IPS DF 19.7 (cell line): ENCODE results near the gene TSPAN5.

Experiments used
- DNase-seq: peaks from one replicate; pipeline ENCODE4 v3.0.0-alpha.2; 2013; ENCODE audit warnings: low read depth, low spot score

The TSPAN5 gene

DNA sequence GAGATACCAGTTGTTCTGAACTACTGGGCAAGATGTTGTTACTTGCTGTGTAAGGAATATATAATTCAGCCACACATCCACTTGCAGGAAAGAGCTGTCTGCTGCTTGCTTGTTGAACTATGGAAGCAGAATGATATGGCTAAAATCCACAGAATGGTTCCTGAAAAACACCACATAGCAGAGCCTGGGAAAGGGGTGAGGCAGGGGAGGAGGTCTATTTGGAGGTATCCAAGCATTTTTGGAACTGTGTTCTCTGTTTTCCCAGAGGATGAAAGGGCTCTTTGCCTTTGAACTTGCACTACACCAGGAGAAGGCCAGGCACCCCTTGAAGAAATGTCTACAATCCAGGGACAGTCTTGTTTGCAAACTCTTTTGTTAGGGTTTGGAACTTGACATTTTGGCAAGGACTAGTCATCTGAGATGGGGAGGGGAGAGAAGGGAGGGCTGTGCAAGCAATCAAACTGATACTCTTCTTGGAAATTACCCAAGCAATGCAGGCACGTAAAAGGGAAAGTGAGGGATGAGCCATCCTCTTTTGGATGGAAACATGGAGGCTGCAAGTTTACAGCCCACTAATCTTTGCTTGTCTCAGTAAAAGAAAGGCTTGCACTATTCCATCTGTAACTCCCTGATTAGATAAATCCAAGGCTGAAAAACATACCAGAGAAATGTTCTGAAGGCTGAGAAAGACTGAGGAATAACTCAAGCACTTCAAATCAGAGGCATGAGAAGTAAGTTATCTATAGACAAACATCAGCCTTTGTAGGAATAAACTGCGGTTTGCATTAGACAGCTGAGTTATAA is 141.0 kb downstream of the TSPAN5 start:
- DNase-seq, result no peak

DNA sequence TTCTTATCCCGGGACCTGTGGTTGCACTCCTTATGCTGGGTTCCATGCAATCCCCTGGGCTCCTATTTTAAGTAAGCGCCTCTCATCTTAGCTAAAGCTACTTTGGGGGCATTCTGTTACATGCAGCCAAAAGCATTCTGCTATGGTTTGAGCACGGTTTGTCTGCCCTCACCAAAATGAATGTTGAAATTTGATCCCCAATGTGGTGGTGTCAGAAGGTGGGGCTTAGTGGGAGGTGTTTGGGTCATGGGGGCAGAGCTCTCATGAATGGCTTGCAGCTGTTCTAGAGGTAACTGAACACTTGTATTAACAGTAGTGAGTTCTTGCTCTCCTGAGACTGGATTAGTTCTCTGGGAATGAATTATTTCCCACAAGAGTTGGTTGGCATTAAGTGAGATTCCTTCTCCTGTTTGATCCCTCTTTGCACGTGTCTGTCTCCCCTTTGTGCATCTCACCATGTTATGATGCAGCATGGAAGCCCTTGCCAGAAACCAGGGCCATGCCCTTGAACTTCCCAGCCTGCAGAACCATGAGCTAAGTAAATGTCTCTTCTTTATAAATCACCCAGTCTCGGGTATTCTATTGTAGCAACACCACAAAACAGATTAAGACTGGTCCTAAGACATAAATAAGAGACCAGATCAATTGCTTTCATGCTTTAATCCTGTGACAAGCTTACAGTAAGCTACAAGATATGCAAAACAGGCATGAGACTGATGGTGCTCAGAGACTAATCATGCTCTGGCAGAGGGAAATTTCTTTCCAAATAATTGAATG is 141.8 kb downstream of the TSPAN5 start:
- DNase-seq, result no peak

DNA sequence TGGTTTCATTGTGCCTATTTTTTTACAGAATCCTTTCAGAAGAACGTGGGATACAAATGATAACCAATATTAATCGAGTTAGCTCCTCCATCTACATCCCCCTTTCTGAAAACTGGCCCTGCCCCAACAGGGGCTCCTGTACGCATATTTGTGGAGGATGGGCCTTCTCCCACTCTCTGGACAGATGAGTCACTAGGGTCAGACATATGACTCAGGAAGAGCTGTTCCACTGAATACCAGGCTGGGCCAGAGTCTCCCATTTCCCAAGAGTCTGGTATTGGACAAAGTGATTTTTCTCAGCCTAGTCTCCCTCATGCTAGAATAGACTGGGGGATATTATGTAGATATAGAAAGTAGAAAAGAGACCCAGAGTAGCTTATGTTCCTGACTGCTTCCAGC is 142.4 kb downstream of the TSPAN5 start:
- no peak for DNase-seq

DNA sequence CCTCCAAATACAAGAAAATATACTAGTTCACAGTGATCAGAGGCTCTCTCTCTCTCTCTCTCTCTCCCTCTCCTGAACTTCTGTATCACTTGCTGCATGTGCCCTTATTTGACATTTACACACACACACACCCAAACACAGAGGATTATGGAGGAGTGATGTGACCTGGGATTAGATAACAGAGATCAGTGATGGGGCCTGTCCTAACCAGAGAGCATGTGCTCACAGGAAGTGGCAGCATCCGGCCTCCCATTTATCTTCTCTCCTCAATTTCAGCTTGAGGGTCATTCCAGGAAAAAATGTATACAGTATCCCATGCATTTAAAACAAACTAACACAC is 143.0 kb downstream of the TSPAN5 start:
- DNase-seq, result no peak

DNA sequence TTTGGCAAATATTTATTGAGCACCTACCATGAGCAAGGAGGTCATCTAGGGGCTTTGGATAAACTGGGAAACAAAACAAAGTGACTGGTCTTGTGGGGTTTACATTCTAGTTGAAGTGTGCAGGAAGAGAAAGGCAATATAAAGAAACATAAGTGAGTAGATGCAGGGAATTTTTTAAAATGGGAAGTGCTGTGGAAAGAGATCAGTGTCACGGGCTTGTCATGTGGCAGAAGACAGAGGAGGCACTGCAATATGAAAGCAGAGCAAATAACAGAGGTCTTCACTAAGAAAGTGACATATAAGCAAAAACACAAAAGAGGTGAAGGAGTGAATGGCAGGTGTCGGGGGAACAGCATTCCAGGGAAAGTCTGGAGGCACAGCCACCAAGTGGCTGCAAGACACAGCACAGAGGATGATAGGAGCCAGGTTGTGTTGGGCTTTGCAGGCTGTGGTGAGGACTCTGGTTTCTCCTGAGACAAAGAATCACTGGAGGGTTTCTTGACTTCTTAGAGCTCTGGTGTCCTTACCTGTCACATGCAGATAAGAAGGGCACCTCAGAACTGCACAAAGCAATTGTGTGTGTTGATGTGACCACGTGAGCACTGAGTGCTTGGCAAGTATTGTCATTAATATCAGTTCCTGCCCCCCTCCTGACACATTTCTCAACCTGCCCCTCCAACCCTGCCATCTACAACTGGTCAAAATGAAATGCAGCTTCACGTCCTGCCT is 143.5 kb downstream of the TSPAN5 start:
- DNase-seq, result no peak

DNA sequence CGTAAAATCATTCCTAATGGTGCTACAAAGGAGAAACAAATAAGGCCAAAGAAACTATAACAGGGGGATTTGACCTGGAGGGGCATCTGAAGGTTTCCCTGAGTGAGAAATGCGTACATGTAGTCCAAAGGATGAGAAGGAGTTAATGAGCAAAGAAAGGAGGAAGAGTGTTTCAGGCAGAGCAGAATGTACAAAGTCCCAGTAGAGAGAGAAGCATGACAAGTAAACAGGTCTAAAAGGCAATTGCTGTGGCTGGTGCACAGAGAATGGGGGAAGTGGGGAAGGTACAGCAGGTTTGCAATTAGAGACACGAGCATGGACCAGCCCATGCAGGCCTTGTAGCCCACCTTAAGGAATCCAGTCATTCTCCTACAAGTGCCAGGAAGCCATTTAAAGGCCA is 145.5 kb downstream of the TSPAN5 start:
- DNase-seq, result no peak

DNA sequence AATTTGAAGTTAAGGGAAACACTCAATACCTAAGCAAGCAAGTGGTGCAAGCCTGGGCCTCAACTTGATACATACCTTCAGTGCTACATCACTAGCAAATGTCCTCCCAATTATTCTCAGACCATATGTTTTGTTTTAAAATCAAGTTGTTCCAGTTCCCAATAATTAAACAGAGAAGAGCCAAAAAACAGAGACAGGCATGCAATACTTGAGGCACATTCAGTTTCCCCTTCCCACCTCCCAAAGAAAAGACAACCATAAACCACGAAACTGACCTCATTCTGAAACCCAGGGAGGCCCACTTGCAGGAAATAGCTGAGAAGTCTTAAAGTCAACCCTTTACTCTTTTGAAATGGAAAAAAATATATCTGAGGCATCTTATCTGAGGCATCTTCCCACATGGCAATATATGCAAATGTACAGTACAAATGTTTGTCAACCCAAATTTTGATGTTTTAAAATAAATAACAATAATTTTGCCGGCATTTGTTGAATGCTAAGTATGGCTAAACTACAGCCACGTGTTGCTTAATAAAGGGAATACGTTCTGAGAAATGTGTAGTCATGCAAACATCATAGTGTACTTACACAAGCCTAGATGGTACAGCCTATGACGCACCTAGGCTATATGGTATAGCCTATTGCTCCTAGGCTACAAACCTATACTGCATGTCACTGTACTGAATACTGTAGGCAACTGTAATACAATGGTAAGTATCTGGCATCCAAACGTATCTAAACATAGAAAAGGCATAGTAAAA is 147.5 kb downstream of the TSPAN5 start:
- DNase-seq, result no peak

DNA sequence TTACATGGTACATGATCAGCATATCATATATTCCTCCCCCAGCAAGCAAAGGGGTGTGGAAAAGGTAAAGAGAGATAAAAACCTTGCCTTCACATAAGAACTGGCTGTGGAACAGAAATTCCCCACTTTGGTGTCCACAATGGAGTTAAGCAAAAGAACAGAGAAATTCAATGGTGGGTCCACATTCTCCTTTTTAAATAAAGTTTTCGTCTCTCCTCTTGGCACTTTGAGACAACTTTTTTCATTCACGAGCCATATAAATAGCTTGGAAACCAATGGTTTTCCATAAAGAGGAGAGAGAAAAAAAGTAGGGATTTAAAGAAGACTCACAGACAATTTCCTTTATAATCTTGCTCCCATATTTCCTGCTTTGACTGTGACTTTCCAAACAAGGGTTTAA is 148.1 kb downstream of the TSPAN5 start:
- no peak for DNase-seq

DNA sequence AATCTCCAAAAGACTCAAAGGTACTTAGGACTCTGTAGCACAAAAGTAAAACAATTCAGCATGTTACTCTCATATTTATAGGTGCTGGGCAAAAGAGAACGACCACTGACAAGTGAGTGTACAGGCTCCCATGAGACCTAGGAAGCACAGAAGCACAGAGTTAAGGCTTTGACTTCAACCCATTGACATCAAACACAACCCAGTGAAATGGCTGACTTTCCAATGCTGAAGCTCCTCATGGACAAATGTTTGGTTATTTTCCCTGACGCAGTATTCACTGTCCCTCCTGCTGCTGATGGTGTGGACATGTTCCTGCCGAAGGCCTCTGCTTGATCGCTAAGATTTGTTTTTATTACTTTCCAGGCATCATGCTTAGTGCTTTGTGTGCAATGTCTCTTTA is 148.7 kb downstream of the TSPAN5 start:
- DNase-seq, result no peak

DNA sequence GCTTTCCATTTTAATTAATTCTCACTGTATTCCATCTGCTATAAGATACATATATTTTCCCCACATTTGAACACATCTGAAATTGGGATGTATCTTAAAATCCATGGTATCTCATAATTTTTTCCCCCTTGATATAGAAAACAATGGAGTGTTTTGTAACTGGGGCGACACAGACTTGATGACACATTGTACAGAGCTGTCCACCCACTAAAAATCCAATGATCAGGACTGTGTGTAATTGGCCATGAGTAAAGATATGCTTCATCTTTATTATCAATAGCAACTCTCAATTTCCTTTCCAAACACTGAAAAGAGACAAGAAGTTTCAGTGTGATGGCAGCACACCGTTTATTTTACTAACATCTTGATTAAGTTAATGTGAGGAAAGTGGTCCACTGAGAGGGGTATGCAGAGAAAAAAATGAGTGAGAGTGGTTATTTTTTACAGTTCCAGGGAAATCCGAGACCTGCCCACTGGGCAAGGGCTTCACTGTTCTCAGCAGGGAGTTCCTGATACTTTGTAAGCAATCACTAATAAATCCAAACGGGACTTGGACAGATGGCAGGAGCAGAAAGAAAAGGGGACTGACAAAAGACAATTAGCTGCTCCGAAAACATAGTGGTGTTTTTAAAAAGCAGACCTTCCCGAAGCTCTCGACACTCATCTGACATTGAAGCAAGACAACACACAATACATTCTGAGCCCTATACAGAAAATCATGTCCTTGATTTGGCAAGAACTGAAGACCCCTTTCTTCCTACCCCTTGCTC is 149.4 kb downstream of the TSPAN5 start:
- no peak for DNase-seq

DNA sequence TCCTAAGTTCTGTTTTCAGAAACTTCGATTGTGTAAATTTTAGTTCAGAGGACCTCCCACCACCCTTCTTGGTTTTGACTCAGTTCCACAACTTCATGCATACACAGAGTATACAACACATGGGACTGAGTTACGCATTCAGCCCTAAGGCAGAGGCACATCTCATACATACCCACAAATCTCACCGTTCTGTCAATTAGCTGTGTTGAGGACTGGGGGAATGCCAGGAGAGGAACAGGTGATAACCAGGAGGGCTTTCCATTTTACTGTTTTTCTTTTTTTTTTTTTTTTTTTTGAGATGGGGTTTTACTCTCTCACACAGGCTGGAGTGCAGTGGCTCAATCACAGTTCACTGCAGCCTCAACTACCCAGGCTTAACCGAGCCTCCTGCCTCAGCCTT is 150.2 kb downstream of the TSPAN5 start:
- DNase-seq, result no peak

DNA sequence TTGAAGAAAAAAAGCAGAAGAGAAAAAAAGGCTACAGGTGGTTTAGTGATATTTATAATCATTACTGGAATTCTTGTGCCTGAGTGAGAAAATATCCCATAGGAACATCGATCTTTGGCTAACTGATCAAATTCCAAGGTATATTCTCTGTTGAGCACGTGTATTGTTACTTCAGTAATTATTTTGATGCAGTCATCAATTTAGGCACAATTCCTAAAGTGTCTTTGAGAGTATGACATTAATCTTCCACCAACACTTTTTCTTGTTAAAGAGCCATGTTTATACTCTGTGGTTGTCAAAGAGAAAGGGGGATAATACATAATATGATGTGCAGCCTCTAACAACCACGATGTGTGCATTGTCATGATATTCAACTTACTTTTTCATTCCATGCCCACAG is 151.1 kb downstream of the TSPAN5 start:
- DNase-seq, result no peak

DNA sequence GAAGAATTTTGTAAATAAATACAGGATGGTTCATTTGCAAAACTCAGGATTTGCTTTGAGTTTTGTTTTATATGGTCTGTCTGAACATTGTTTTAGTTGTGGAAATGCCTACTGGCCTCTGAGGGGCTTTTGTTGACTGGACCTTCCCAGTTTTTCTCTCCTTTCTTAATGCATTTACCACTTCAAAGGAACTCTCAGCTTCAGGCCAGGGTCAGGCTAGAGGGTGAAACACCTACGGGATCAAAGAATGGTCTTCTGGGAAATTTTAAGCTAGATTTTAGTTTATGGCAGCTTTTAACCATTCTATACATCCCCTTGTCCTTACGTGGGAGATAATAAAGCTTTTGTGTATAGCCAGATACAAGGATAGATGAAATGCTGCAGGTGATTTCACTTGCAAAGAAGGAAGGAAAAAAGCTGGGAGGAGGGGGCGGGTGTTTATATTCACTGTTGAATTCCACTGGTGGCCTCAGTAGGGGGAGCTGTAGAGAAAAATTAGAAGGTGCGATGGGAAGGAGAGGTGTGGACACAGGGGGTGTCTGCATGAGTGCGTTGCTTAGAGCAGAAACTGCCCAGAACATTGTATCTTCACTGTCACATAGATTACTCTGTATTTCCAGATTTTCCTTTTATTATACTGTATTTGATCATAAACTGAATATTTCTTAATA is 151.8 kb downstream of the TSPAN5 start:
- DNase-seq, result no peak

DNA sequence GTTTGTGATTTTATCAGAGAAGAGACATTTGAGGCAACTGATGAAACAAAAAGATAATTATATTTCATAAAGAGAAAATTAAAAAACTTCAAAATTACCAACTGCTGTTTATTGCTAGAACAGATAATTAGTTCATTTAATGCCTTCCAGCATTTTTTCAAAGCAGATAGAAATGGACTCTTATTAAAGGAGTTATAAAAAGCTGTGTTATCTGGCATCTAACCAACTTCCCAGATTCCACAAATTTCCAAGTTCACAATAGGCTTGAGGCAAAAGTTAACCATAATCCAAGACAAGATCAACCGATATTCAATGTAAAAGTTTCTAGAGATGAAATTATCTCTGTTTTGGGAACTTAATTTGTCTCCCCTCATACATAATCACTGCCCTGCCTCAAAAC is 152.4 kb downstream of the TSPAN5 start:
- no peak for DNase-seq

DNA sequence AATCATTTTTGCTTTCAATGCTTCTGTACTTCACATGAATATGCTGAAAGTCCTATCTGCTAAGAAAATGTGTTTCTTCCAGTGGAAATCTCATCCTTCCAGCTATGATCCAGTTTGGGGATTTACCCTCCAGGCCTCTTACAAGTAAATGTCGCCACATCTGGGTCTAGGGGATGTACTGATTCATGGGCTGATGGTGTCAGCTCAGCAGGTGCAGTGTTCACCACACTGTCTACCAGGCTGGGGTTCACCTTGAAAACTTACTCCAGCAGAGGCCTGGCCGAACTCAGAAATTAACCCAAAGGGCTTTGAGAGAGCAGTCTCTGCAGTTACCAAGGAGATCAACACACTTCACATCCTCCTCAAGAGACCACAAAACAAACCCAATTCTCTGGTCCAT is 154.3 kb downstream of the TSPAN5 start:
- no peak for DNase-seq

DNA sequence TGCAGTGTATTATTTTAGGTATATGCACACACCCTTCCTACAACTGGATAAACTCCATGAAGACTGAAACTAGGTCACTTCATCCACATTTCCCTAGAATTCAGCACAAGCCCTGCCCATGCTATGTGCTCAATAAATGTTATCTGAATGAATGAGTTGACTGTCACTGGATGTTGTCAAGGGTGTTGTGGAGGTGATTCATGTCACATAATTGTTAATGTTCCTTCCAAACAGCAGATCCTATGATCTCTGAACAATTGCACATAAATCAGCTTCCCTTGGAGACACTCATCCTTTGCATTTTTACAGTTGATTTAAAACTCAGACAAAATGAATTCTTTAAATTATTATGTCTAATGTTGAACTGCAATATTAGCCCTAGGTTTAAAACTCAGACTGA is 154.7 kb downstream of the TSPAN5 start:
- DNase-seq, result no peak

DNA sequence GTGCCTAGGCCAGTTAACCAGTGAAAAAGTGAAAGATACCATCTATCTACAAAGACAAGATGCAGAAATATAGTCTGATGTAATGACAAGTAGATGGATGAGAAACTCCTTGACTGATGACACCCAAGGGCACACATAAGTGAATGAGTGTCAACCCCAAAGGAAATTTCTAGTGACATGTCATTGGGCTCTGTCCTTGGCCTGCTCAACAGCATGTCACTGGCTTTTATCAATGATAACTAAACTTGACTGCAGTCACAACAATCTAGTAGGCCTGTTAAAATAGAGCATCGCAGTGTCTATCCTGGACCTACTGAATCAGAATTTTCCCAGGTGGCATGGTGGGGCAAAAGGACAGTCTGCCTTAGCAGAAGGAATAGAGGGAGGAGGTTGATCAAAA is 155.8 kb downstream of the TSPAN5 start:
- DNase-seq, result no peak

DNA sequence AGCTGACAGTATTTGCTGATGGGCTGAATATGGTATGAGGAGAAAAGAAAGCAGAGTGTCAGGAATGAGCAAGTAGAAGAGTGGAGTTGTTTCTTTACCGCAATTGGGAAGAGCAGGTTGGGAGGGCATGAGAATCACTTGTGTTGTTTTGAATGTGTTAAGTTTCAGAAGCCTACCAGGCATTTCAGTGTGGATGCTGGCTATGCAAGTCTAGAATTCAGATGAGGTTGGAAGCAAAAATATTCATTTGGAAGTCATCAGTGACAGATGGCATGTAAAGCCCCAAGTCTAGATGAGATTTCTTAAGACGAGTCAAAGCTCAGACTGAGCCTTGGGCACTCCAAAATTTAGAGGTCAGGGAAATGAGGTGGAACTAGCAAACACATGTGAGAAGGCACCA is 156.4 kb downstream of the TSPAN5 start:
- no peak for DNase-seq

DNA sequence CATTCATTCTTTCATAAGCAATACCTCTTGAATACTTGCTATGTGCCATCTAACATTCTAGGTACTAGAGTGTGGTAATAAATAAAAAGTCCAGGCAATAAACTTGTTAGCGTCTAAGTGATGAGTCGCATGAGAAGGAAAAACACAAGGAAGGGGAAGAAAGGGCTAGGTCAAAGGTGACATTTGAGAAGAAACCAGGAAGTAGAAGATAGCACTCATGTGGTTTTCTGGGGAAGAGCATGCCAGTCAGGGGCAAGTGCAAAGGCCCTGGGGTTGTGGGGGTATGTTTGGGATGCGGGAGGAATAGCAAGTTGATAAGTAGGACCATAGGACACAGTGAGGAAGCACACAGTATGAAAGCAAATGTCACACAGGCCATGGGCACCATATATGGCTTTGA is 157.0 kb downstream of the TSPAN5 start:
- no peak for DNase-seq

DNA sequence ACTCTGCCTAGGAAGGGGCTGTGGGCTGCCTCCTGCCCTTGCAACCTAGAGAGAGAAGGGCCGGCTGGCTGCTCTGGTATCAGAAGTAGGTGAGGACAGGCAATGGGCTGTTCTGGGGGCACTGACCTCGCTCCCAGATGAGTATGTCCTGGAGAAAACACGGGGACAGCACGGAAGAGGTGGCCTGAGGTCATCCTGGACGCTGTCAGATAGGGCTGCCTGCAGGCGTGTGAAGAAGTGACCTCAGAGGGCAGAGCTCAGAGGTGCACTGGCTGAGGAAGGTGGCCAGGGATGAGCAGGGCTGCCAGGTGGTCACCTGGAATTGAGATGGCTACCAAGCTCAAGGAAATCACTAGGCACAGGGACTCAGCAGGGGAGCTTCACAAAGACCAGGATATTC is 159.6 kb downstream of the TSPAN5 start:
- DNase-seq, result no peak
